ENCODE data around the gene ZFYVE27.

- TF ChIP-seq CTCF (IDR thresholded peaks at IDR 0.05) (no peak), EZH2 (IDR thresholded peaks at IDR 0.05) (no peak)
These were observed 7.9 kb upstream of the ZFYVE27 start for GRCh38 chr10:97729014-97729413.

Measured in neural progenitor cell (in vitro differentiated cells).